ENCODE results near the gene EEFSEC. TPM values are rescaled to one million over a fixed set of nuclear protein-coding genes. Genes with fewer than 3 reads are reported as not detected.
A peak's percentile ranks its signal among the peaks of the same experiment; 100 is the strongest.

EEFSEC gene
- total RNA-seq, 1 experiment from 2014 or later: 14.0 TPM

DNA sequence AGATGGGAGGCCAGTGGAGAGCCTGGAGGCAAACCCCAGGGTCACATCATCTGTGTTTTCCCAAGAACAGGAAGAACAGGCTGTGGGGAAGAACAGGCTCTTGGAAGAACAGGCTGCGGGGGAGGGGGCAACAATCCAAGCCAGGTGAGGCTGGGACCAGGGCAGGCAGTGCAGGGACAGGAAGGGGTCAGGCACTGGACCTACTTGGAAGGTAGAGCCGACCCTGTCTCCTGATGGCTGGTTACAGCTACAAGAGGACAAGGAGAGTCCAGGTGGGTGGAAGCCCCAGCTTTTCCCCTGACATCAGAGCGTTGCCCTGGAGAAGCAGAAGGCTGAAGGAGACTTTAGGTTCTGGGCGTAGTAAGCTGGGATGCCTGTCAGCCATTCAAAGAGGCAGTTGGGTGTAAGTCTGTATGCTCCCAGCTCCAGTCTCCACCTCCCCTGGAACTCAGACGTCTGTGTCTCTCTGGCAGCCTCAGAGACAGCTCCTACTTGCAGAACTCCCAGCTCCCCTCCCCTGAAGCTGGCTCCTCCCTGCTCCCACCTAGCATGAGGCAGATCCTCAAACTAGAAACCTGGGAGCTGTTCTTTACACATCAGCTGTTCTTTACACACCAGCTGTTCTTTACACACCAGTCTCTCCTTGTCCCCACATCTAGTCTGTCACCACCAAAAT is 182.5 kb downstream of the EEFSEC start:
- CTCF ChIA-PET: interaction anchor here (0.6 to 1.4 kb wide), 2 partner anchors 13 to 512 kb away, joined by 3 to 7 read pairs; no protein-coding TSS in a partner anchor
- TF ChIP-seq, protein P1, sequence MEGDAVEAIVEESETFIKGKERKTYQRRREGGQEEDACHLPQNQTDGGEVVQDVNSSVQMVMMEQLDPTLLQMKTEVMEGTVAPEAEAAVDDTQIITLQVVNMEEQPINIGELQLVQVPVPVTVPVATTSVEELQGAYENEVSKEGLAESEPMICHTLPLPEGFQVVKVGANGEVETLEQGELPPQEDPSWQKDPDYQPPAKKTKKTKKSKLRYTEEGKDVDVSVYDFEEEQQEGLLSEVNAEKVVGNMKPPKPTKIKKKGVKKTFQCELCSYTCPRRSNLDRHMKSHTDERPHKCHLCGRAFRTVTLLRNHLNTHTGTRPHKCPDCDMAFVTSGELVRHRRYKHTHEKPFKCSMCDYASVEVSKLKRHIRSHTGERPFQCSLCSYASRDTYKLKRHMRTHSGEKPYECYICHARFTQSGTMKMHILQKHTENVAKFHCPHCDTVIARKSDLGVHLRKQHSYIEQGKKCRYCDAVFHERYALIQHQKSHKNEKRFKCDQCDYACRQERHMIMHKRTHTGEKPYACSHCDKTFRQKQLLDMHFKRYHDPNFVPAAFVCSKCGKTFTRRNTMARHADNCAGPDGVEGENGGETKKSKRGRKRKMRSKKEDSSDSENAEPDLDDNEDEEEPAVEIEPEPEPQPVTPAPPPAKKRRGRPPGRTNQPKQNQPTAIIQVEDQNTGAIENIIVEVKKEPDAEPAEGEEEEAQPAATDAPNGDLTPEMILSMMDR (IDR thresholded peaks at IDR 0.05; ENCODE audit: insufficient read depth in 1 of 2, low read depth in 1 of 2, low read length in 1 of 2, severe bottlenecking in 1 of 2, unreplicated experiment in 1 of 2): no peak
- BruUV-seq (replicated peaks): no TSS peak
- Histone ChIP-seq H3K4me1 (peaks cover 45% of the 10 kb centered on the region), H3K36me3 (ENCODE audit: control insufficient read depth, insufficient read depth, low read length) (no peaks in the 10 kb centered on the region), H3K27me3 (replicated peaks; ENCODE audit: control insufficient read depth, insufficient read depth, low read length) (no peaks in the 10 kb centered on the region), H3K9me3 (no peaks in the 10 kb centered on the region), H3K4me3 (ENCODE audit: low read depth, low read length) (no peak overlapping the region)
- DNase-seq: peak; percentile 82 to 86
- intact Hi-C loops (cut with micrococcal nuclease; ENCODE audit: unreplicated experiment): no loop called here
- Mint-ChIP-seq H3K4me3 (ENCODE audit: unreplicated experiment) (peak overlapping the region; percentile 22), H3K4me1 (ENCODE audit: low read depth, unreplicated experiment) (peaks cover 48% of the 10 kb centered on the region), H3K9me3 (ENCODE audit: unreplicated experiment) (no peaks in the 10 kb centered on the region), H3K36me3 (ENCODE audit: insufficient read depth, unreplicated experiment) (peaks cover 4% of the 10 kb centered on the region), H3K27me3 (ENCODE audit: insufficient read depth, unreplicated experiment) (no peaks in the 10 kb centered on the region), H3K27ac (ENCODE audit: unreplicated experiment) (peak overlapping the region; percentile 22)
- POLR2A ChIA-PET: no interaction called here

- H3K36me3 ChIP-seq (ENCODE audit: control insufficient read depth, insufficient read depth, low read length): no peaks in the 10 kb centered on the region
- DNase-seq: no peak
- Mint-ChIP-seq H3K4me3 (ENCODE audit: unreplicated experiment) (peak overlapping the region; percentile 14), H3K9me3 (ENCODE audit: unreplicated experiment) (no peaks in the 10 kb centered on the region), H3K27me3 (ENCODE audit: insufficient read depth, unreplicated experiment) (no peaks in the 10 kb centered on the region), H3K27ac (ENCODE audit: unreplicated experiment) (peak overlapping the region; percentile 22), H3K4me1 (ENCODE audit: low read depth, unreplicated experiment) (peaks cover 48% of the 10 kb centered on the region), H3K36me3 (ENCODE audit: insufficient read depth, unreplicated experiment) (peaks cover 4% of the 10 kb centered on the region)
- peaks cover 45% of the 10 kb centered on the region for H3K4me1 ChIP-seq
- intact Hi-C loops (cut with micrococcal nuclease; ENCODE audit: unreplicated experiment): no loop called here
- no peaks in the 10 kb centered on the region for H3K9me3 ChIP-seq
- no peaks in the 10 kb centered on the region for H3K27me3 ChIP-seq (replicated peaks; ENCODE audit: control insufficient read depth, insufficient read depth, low read length)
- ChIA-PET CTCF (interaction anchor here (0.6 to 1.4 kb wide), 2 partner anchors 14 to 511 kb away, joined by 3 to 7 read pairs; no protein-coding TSS in a partner anchor), POLR2A (no interaction called here)
- no peak overlapping the region for H3K4me3 ChIP-seq (ENCODE audit: low read depth, low read length)
- TF ChIP-seq, protein P1 (IDR thresholded peaks at IDR 0.05; ENCODE audit: insufficient read depth in 1 of 2, low read depth in 1 of 2, low read length in 1 of 2, severe bottlenecking in 1 of 2, unreplicated experiment in 1 of 2): no peak
- no TSS peak for BruUV-seq (replicated peaks)
Measured at GRCh38 chr3:128336337-128337156, 183.3 kb downstream of the EEFSEC start.

DNA sequence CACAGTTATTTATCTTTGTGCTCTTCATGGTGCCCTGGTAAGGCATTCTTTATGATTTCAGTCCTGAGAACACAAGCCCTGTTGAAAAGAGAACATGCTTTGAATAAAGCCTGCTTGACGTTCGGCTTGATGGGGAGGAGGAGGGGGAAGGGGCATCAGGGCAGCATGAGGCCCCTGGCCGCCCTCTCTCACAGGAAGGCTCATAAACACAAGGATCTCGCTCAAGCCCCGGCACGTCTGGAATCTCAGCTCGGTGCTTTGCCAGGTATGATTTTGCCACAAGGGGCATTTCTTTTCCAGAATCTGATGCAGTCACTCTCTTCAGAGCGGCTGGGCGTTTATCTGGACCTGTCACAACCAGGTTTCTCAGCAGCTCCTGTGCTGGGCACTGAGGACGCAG is 184.0 kb downstream of the EEFSEC start:
- H3K9me3 Mint-ChIP-seq (ENCODE audit: unreplicated experiment): no peaks in the 10 kb centered on the region
- Histone ChIP-seq H3K9me3 (no peaks in the 10 kb centered on the region), H3K36me3 (ENCODE audit: control insufficient read depth, insufficient read depth, low read length) (no peaks in the 10 kb centered on the region), H3K27me3 (replicated peaks; ENCODE audit: control insufficient read depth, insufficient read depth, low read length) (no peaks in the 10 kb centered on the region), H3K4me3 (ENCODE audit: low read depth, low read length) (no peak overlapping the region), H3K4me1 (peaks cover 45% of the 10 kb centered on the region)
- TF ChIP-seq, protein P1 (IDR thresholded peaks at IDR 0.05; ENCODE audit: insufficient read depth in 1 of 2, low read depth in 1 of 2, low read length in 1 of 2, severe bottlenecking in 1 of 2, unreplicated experiment in 1 of 2): no peak
- H3K4me1 Mint-ChIP-seq (ENCODE audit: low read depth, unreplicated experiment): peaks cover 48% of the 10 kb centered on the region
- ChIA-PET CTCF (no interaction called here), POLR2A (no interaction called here)
- DNase-seq: no peak
- H3K27me3 Mint-ChIP-seq (ENCODE audit: insufficient read depth, unreplicated experiment): no peaks in the 10 kb centered on the region
- BruUV-seq (replicated peaks): no TSS peak
- peak overlapping the region; percentile 22 for H3K27ac Mint-ChIP-seq (ENCODE audit: unreplicated experiment)
- H3K36me3 Mint-ChIP-seq (ENCODE audit: insufficient read depth, unreplicated experiment): peaks cover 4% of the 10 kb centered on the region
- intact Hi-C loops (cut with micrococcal nuclease; ENCODE audit: unreplicated experiment): no loop called here
- no peak overlapping the region for H3K4me3 Mint-ChIP-seq (ENCODE audit: unreplicated experiment)
